ENCODE measurements around the gene PSMD1.

DNA sequence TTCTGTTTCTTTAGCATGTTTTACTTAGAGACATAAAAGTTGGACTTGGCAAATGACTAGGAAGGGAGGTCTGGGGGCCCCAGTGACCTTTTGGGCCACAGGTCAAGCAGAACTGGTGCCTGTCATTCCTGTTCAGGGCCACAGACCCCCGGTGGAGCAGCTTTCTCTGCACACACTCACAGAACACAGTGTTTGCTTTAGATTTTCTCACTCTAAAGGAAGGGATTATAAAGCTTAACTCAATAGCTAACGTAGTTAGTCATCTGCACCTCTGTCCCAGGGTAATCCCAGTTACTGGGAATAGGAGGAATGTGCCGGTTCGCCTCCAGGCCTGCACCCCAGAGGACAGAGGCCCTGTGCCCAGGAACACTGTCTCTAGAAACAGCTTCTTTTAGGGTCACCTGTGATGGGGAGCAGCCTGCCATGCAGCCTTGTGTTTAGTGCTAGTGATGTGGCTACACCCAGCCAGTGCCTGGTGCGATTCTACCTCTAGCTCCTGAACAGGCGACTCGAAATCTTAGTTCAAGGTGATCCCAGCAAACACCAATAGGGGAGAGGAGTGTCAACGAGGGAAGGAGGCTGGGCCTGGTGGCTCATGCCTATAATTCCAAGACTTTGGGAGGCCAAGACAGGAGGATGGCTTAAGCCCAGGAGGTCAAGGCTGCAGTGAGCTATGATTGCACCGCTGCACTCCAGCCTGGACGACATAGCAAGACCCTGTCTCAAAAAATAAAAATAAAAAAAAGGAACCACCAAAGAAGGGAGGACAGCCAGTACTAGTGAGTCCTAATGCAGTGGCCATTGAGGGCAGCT, 49.2 kb upstream of the PSMD1 start:
- TF ChIP-seq CTCF (IDR thresholded peaks at IDR 0.05), result no peak
- no peak for TF ChIP-seq EZH2phosphoT487 (IDR thresholded peaks at IDR 0.05)
- TF ChIP-seq EZH2 (IDR thresholded peaks at IDR 0.05), result no peak

Data from neural progenitor cell (in vitro differentiated cells).